GM21717 (cell line): ENCODE results near the gene ARID1B.

Source experiments
- ATAC-seq: cut with Tn5 transposase; IDR thresholded peaks from one replicate; pipeline ENCODE4 v1.9.1; 2021; ENCODE audit warnings: mild to moderate bottlenecking, moderate library complexity; ENCODE audit not compliant: unreplicated experiment

Gene ARID1B

GRCh38 chr6:156773935-156774852, 3.0 kb upstream of the ARID1B start:
- no peak for ATAC-seq

GRCh38 chr6:156774863-156775405, 2.2 kb upstream of the ARID1B start:
- ATAC-seq, result no peak

DNA sequence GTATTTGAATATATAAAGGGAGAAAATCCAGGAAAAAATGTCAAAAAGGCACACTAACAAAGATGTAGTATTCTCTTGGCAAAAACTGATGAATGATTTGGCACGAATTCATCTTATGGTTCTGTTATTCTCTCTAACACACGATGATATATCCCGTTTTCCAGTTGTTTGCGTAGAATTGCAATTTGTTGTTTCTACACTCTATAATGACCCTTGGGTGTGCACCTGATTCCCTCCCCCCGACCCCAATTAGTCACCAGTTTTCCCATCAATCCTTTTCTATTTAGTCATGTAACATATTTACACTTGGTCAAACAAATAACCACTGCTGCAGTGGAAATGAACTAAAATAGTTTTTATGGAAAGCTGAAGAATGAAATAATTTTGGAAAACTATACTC, 1.5 kb upstream of the ARID1B start:
- ATAC-seq, result no peak

GRCh38 chr6:156776470-156776839, 723 bp upstream of the ARID1B start:
- no peak for ATAC-seq

DNA sequence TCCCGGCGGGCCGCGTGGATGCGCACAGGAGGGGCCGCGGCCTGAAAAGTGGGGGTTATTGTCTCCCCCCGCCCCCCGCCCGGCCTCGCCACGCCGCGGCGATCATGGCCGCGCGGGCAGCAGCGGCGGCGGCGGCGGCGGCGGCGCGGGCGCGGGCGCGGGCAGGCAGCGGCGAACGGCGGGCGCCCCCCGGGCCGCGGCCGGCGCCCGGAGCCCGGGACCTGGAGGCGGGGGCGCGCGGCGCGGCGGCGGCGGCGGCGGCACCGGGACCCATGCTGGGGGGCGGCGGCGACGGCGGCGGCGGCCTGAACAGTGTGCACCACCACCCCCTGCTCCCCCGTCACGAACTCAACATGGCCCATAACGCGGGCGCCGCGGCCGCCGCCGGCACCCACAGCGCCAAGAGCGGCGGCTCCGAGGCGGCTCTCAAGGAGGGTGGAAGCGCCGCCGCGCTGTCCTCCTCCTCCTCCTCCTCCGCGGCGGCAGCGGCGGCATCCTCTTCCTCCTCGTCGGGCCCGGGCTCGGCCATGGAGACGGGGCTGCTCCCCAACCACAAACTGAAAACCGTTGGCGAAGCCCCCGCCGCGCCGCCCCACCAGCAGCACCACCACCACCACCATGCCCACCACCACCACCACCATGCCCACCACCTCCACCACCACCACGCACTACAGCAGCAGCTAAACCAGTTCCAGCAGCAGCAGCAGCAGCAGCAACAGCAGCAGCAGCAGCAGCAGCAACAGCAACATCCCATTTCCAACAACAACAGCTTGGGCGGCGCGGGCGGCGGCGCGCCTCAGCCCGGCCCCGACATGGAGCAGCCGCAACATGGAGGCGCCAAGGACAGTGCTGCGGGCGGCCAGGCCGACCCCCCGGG, 637 bp downstream of the ARID1B start:
- peak; percentile 4 for ATAC-seq

DNA sequence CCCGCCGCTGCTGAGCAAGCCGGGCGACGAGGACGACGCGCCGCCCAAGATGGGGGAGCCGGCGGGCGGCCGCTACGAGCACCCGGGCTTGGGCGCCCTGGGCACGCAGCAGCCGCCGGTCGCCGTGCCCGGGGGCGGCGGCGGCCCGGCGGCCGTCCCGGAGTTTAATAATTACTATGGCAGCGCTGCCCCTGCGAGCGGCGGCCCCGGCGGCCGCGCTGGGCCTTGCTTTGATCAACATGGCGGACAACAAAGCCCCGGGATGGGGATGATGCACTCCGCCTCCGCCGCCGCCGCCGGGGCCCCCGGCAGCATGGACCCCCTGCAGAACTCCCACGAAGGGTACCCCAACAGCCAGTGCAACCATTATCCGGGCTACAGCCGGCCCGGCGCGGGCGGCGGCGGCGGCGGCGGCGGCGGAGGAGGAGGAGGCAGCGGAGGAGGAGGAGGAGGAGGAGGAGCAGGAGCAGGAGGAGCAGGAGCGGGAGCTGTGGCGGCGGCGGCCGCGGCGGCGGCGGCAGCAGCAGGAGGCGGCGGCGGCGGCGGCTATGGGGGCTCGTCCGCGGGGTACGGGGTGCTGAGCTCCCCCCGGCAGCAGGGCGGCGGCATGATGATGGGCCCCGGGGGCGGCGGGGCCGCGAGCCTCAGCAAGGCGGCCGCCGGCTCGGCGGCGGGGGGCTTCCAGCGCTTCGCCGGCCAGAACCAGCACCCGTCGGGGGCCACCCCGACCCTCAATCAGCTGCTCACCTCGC, 1.5 kb downstream of the ARID1B start:
- no peak for ATAC-seq

DNA sequence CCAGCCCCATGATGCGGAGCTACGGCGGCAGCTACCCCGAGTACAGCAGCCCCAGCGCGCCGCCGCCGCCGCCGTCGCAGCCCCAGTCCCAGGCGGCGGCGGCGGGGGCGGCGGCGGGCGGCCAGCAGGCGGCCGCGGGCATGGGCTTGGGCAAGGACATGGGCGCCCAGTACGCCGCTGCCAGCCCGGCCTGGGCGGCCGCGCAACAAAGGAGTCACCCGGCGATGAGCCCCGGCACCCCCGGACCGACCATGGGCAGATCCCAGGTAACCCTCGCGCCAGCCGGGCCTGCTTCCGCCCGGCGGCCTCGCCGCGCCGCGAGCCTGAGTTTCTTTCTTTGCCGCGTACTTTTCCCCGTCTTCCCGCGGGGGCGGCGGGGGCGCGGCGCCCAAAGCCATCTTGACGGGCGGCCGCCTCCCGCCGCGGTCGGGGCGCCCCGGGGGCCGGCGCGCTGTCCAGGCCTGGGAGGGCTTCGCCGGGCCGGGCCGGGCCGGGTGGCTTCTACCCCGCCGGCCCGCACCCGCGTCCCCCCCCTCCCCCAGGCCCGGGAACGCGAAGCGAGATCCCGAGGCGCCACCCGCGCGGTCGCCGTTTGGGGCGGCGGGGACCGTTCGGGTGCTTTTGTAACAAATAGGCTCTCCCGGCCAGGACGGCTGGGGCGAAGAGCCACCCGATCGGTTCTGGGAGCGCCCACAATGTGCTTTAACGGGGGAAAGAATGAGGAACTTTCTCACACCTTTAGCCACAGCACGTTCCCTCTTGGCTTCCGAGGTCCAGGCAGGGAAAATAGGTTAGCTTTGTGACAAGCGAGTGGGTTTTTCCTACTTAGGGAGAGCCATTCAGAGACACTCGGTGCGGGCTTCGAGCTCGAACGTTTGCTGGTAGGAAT, 2.3 kb downstream of the ARID1B start:
- ATAC-seq, result no peak

- ATAC-seq, result peak; percentile 54
These were observed 3.0 kb downstream of the ARID1B start for GRCh38 chr6:156780102-156780641.

DNA sequence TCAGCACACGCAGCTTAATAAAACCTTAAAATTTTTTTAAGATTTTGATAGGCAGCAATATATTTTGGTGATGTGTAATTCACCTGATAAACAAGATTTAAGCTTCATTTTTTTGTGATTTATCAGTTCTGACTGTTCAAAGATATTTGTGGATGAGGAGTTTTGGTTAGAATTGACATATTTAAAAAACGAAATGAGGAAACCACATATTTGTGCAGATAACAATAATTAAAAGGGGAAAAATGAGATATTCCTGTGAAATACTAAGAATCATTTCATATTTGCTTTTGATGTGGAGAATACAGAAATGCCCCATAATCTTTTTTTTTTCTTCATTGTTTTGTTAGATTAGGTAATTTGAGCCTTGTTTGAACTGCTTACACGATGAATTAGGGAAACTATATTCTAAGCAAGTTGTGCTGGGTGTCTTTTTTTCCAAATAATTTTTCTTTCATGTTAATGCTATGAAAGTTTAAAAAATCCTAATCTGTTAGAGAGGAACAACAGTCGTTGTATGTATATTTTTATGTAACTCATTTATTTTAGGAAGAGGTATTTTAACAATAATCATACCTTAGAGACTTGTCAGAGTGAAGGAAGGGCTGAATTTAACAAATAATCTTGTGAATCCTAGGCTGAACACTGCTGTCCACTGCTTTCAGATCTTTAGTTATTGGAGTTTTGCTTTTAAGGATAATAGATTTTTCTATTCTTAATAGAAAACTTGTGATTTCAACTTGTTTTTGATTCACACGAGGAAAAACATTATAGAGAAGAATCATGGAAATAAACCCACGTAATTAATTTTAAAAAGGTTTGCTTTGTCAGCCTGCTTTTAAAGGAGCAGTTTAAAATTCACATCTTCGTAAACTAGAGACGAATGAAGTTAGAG, 4.0 kb downstream of the ARID1B start:
- ATAC-seq, result no peak

- no peak for ATAC-seq
These were observed 4.9 kb downstream of the ARID1B start for GRCh38 chr6:156781861-156782631.

GRCh38 chr6:156782691-156783320, 5.6 kb downstream of the ARID1B start:
- no peak for ATAC-seq

DNA sequence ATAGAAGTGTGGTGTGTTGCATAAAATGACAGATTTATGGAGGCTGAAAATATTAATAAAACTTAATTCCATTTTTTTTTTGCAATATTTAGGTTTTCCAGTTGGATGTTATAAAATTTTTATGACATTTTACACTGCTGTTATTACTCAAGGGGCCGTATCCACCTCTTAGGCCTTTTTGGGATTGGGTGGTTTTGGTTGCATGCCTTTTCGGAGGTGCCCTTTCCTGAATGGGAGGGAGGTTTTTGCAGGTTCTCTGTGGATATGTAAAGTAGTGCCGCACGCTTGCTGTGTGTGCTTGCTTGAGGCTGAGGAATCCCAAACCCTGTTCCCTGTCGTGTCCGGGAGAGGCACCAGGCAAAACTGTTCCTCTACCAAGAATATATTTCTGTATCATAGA, 6.8 kb downstream of the ARID1B start:
- no peak for ATAC-seq

DNA sequence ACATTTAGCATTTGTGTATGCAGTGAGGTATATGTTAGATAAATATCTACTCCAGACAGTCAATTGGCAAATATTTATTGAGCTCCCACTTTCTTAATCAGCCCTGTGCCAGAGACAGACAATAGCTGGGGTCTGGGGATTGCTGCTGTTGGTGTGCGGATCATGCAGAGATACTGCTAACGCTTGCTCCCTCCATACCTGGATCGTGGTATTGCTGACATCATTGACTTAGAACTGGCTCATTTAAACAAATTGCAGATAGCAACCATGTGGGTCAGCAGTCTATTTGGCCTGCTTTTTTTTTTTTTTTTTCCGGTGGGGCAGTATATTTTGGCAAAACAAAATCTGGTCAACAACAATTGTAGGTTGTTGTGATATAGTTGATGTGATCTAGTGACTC, 9.5 kb downstream of the ARID1B start:
- no peak for ATAC-seq

GRCh38 chr6:156787569-156788492, 10.7 kb downstream of the ARID1B start:
- no peak for ATAC-seq

DNA sequence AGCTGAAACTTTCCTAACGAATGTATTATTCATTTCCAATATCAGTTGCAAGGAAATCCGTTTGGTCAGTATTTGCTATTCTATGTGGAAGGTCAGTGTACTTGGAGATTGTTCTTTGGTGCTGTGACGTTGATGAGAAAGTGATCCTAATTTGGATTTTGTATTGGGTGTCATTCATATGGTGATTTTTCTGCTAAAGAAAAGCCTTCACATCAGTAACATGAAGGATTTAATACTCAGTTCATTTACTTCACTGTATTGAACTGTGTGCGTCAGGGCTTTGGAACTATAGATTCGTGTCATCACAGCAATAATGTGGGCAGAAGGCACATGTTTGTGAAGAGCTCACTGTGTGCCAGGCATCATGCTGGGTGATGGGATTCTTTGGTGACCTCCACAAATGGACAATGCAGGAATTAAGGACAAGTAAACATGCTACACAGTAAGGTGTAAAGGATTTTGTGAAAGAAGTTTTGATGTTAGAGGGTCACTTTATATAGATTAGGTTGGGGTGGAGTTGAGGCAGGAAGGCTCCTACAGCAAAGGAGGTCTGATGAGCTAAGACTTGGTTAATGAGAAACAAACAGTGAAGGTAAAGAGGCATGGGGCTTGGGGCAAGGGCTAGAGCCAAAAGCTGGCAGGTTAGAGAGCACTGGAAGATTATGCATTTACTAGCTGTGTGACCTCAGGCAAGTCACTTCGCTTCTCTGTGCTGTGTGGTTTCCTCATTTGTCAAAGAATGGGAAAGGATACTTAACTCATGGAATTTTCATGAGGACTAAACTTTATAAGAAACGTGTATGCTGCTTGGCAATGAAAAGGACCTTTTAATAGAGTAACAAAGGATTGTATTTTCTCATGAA, 12.1 kb downstream of the ARID1B start:
- ATAC-seq, result no peak
